ENCODE results near the gene HIVEP1. TPM values are rescaled to one million over a fixed set of nuclear protein-coding genes. Genes with fewer than 3 reads are reported as not detected.

The HIVEP1 gene
- total and polyA plus RNA-seq, 2 of the 8 experiments (the other 6 are each of a cell fraction or from before 2014, with no cell fraction given), result 22.6 to 23.1 TPM

- Histone ChIP-seq H3K4me1 (replicated peaks in 1 of 4; ENCODE audit: control insufficient read depth in 3 of 4, insufficient read depth in 4 of 4, low read length in 3 of 4) (no peaks in the 10 kb centered on the region), H3K23ac (ENCODE audit: insufficient read length) (no peak overlapping the region), H4K5ac (ENCODE audit: insufficient read length, low read depth, low read length) (no peak overlapping the region), H3K27me3 (replicated peaks in 1 of 4; ENCODE audit: control insufficient read depth in 3 of 4, extremely low read depth in 1 of 4, insufficient read depth in 3 of 4, low read length in 3 of 4) (no peaks in the 10 kb centered on the region), H3K79me2 (ENCODE audit: control insufficient read depth in 1 of 2, insufficient read depth in 2 of 2, low read length in 2 of 2) (peaks cover 0 to 3% of the 10 kb centered on the region in 2 experiments; a peak in 2 of 4 replicates), H3K9me3 (ENCODE audit: insufficient read depth in 2 of 2, low read depth in 1 of 2, low read length in 1 of 2) (peaks cover 0 to 2% of the 10 kb centered on the region in 2 experiments; a peak in 1 of 4 replicates), H3K9ac (replicated peaks in 1 of 4; ENCODE audit: extremely low read depth in 1 of 4, low read depth in 3 of 4, low read length in 3 of 4) (no peak overlapping the region), H2BK5ac (ENCODE audit: low read depth, low read length) (no peak overlapping the region), H2BK20ac (ENCODE audit: low read length) (no peak overlapping the region), H3K79me1 (ENCODE audit: low read depth, low read length) (no peaks in the 10 kb centered on the region), H2BK120ac (replicated peaks; ENCODE audit: low read depth, low read length) (no peak overlapping the region), H3K36me3 (ENCODE audit: control insufficient read depth in 2 of 4, insufficient read depth in 4 of 4, low read length in 3 of 4) (peaks cover 0 to 8% (median 3%) of the 10 kb centered on the region in 4 experiments; a peak in 4 of 8 replicates), H4K8ac (ENCODE audit: extremely low read depth, insufficient read depth, low read length) (no peak overlapping the region), H2AK5ac (ENCODE audit: low read depth, low read length) (no peak overlapping the region), H2BK15ac (ENCODE audit: low read length) (no peak overlapping the region), H3K23me2 (ENCODE audit: low read depth, low read length) (no peaks in the 10 kb centered on the region), H3K14ac (ENCODE audit: insufficient read length) (no peak overlapping the region), H4K20me1 (replicated peaks in 1 of 2; ENCODE audit: control insufficient read depth in 1 of 2, insufficient read depth in 2 of 2, low read length in 2 of 2) (no peaks in the 10 kb centered on the region), H3K18ac (ENCODE audit: extremely low read depth, low read length) (no peak overlapping the region), H3K4me3 (ENCODE audit: extremely low read depth in 1 of 4, insufficient read depth in 2 of 4, low read depth in 3 of 4, low read length in 4 of 4) (no peak overlapping the region), H3K4me2 (ENCODE audit: insufficient read depth in 1 of 2, low read depth in 2 of 2, low read length in 2 of 2) (no peak overlapping the region), H4K91ac (replicated peaks; ENCODE audit: insufficient read length, low read length) (no peak overlapping the region), H3K4ac (replicated peaks; ENCODE audit: insufficient read length, low read depth, low read length) (no peak overlapping the region), H3K56ac (replicated peaks; ENCODE audit: insufficient read length, low read depth, low read length) (no peak overlapping the region), H3K27ac (ENCODE audit: low read depth, low read length) (no peak overlapping the region), H2AFZ (ENCODE audit: low read length) (no peak overlapping the region), H2BK12ac (ENCODE audit: low read depth, low read length) (no peak overlapping the region)
- POLR2A ChIA-PET (ENCODE audit: partially characterized antibody), result no interaction called here
- no peak for FAIRE-seq
- TF ChIP-seq RFX5 (IDR thresholded peaks at IDR 0.05; ENCODE audit: borderline replicate concordance, low read depth, low read length) (no peak), NRF1 (IDR thresholded peaks at IDR 0.05; ENCODE audit: low read depth, low read length) (no peak), SUZ12 (IDR thresholded peaks at IDR 0.05; ENCODE audit: low read length) (no peak), EZH2 (IDR thresholded peaks at IDR 0.05; ENCODE audit: low read depth, low read length, severe bottlenecking) (no peak), RNF2 (IDR thresholded peaks at IDR 0.05; ENCODE audit: borderline replicate concordance, low read depth, low read length, missing control alignments, poor library complexity, severe bottlenecking) (no peak), EP300 (IDR thresholded peaks at IDR 0.05; ENCODE audit: borderline replicate concordance in 1 of 2, low read depth in 2 of 2, low read length in 2 of 2) (no peak), SIX5 (IDR thresholded peaks at IDR 0.05; ENCODE audit: low read depth, low read length) (no peak)
- no peak for DNase-seq (ENCODE audit: low read depth in 1 of 2, low spot score in 2 of 2)
- CTCF ChIA-PET (ENCODE audit: partially characterized antibody), result interaction anchor here (0.7 kb wide), 1 partner anchor 977 kb away, joined by 3 read pairs; no protein-coding TSS in a partner anchor
- WGBS, 2 experiments (ENCODE audit: extremely low coverage in 1 of 2, insufficient coverage in 1 of 2, insufficient read length in 1 of 2, insufficient replicate concordance in 2 of 2, low coverage in 1 of 2, low lambda C conversion rate in 2 of 2, missing lambda C conversion rate in 1 of 2), result 95% methylated on average over 4 of the region's 4 CpGs; no CpG with 5 or more reads in 1 of the 2 experiments
Observed at GRCh38 chr6:12132351-12133222, 120.5 kb downstream of the HIVEP1 start.
